ENCODE measurements around the gene NEDD9.

The NEDD9 gene

GRCh38 chr6:11232193-11232769, at the start of gene NEDD9:
NEDD9 (minus strand) TSS chr6:11232668; CDS start chr6:11232515, 153 bp downstream.
- peak; percentile 30 to 95 (median 82) for DNase-seq

- DNase-seq = no peak
These were observed 49.8 kb upstream of the NEDD9 start for GRCh38 chr6:11282245-11282644.

GRCh38 chr6:11280394-11280793, 47.9 kb upstream of the NEDD9 start:
- no peak for DNase-seq

GRCh38 chr6:11279284-11279689, 46.8 kb upstream of the NEDD9 start:
- no peak for DNase-seq

GRCh38 chr6:11278207-11278559, 45.7 kb upstream of the NEDD9 start:
- no peak for DNase-seq

GRCh38 chr6:11277275-11278206, 45.1 kb upstream of the NEDD9 start:
- DNase-seq = no peak

- DNase-seq = no peak
These were observed 44.4 kb upstream of the NEDD9 start for GRCh38 chr6:11276911-11277274.

GRCh38 chr6:11276228-11276627, 43.8 kb upstream of the NEDD9 start:
- DNase-seq = no peak

- DNase-seq = no peak
These were observed 43.1 kb upstream of the NEDD9 start for GRCh38 chr6:11275598-11275997.

GRCh38 chr6:11273406-11274065, 41.1 kb upstream of the NEDD9 start:
- DNase-seq = no peak

- no peak for DNase-seq
These were observed 40.2 kb upstream of the NEDD9 start for GRCh38 chr6:11272491-11273192.

- DNase-seq = no peak
These were observed 39.0 kb upstream of the NEDD9 start for GRCh38 chr6:11271228-11272020.

- DNase-seq = no peak
These were observed 37.9 kb upstream of the NEDD9 start for GRCh38 chr6:11270030-11271027.

GRCh38 chr6:11268978-11269377, 36.5 kb upstream of the NEDD9 start:
- no peak for DNase-seq

- DNase-seq = no peak
These were observed 34.5 kb upstream of the NEDD9 start for GRCh38 chr6:11266926-11267325.

- no peak for DNase-seq
These were observed 33.5 kb upstream of the NEDD9 start for GRCh38 chr6:11265932-11266331.

- DNase-seq = no peak
These were observed 31.6 kb upstream of the NEDD9 start for GRCh38 chr6:11264100-11264499.

GRCh38 chr6:11263291-11263775, 30.9 kb upstream of the NEDD9 start:
- no peak for DNase-seq

- peak in 3 of 56 donors; percentile 1 to 22 (median 7) for DNase-seq
These were observed 29.8 kb upstream of the NEDD9 start for GRCh38 chr6:11262242-11262641.

Measured in amygdala (tissue), 56 donors.